GM18498 (cell line): ENCODE data around the gene SCN2A.

Source experiments
- ATAC-seq: cut with Tn5 transposase; IDR thresholded peaks from one replicate; pipeline ENCODE4 v1.9.1; 2021; ENCODE audit warnings: mild to moderate bottlenecking, moderate library complexity; ENCODE audit not compliant: unreplicated experiment

SCN2A gene

GRCh38 chr2:165410276-165410675 is 171.1 kb downstream of the SCN2A start:
- ATAC-seq, result no peak

- ATAC-seq, result no peak
Measured at GRCh38 chr2:165414187-165414586, 175.0 kb downstream of the SCN2A start.

DNA sequence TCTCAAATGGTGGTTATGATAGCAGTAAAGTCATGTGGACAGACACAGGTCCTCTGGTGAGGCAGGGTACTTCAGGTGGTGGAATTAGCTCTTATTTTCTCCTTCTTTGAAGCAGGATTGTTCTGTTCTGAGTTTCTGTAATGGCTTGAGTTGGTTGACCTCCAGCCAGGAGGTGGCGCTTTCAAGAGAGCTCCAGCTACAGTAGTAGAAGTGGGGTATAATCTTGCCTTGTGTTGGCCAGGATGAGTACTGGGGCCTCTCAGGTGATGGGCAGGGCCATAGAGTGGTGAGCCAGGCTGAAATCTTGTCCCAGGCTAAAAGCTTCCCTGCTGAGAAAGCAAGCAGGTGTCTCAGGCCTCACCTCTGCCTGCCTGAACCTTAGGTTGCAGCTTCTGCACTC is 177.8 kb downstream of the SCN2A start:
- no peak for ATAC-seq

DNA sequence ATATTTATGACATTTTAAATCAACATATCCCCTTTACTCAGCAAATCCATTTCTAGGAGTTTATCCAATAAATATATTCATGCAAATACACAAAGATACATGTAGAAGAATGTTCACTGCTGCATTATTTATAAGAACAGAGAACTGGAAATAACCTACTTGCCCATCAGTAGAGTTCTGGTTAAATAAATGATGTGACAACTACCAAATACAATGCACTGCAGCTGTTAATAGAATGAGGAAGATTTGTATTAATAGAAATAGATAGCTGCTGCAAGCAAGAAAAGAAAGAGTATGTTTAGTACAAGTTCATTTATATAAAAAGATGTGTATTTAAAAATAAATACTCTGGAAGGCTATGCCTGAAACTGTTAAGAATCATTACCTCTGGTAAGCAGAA is 181.0 kb downstream of the SCN2A start:
- no peak for ATAC-seq

GRCh38 chr2:165423081-165423480 is 183.9 kb downstream of the SCN2A start:
- no peak for ATAC-seq

GRCh38 chr2:165425556-165425955 is 186.3 kb downstream of the SCN2A start:
- ATAC-seq, result no peak

- no peak for ATAC-seq
Measured at GRCh38 chr2:165427686-165428085, 188.5 kb downstream of the SCN2A start.

- ATAC-seq, result no peak
Measured at GRCh38 chr2:165428926-165429325, 189.7 kb downstream of the SCN2A start.

DNA sequence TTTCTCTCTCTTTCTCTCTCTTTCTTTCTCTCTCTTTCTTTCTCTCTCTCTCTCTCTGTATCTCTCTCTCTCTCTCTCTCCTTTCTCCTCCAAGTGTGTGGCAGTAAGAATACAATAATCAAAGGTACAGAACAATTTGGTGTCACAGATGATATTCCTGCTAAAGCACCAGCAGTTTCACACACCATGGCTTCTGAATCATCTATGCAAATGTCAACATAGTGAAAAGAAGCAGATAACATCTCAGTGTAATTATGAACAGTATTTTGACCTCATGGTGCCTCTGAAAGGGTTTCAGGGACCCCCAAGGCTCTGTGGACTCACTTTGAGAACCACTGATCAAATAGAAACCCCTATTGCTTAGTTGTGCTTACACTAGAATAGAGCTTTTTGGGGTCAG is 191.8 kb downstream of the SCN2A start:
- ATAC-seq, result no peak

- ATAC-seq, result no peak
Measured at GRCh38 chr2:165432234-165432966, 193.2 kb downstream of the SCN2A start.

DNA sequence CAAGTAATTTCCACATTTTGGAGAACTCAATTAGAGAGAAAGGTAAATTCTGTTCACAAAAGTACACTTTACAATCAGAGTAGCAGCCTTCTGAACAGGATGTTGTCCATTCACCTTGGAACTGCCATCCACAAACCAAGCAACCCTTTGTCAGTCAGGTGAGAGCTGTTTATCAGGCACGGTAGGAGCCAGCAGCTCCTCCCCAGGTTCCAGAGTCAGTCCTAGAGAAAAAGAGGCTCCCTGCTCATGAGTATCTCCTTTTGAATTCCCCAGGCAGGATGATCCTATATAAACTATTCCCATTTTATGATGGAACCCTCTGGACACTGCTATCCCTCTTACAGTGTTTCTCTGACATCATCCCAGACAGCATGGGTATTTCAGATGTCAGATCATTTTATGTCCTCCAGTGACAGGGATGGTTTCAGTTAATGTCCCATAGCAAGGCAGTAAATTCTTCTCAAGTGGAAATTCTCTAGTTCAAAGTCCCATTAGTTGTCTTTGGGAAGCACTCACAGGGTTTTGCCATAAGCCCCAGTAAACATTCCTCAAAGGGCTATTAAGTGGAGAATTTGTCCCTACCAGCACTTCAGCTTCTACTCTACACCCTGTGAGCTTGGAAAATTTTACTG is 195.8 kb downstream of the SCN2A start:
- no peak for ATAC-seq

GRCh38 chr2:165435611-165436010 is 196.4 kb downstream of the SCN2A start:
- ATAC-seq, result no peak

GRCh38 chr2:165436559-165436958 is 197.3 kb downstream of the SCN2A start:
- ATAC-seq, result peak; percentile 69

GRCh38 chr2:165440367-165440766 is 201.2 kb downstream of the SCN2A start:
- no peak for ATAC-seq
